Hematopoietic multipotent progenitor cell treated with erythropoietin and hydrocortisone succinate and interleukin-3 and kit ligand, for 17 days (in vitro differentiated cells): Measurements from ENCODE around the gene KIR2DL1.
"Not testable (repeated sequence)": the region's sequence is repeated elsewhere in the genome, so short reads cannot be mapped to it uniquely, and the experiment has no call there.

Experiments used
- DNase-seq: peaks from one replicate; pipeline ENCODE4 v3.0.0-alpha.2; 2015; ENCODE audit warnings: low spot score

The KIR2DL1 gene

DNA sequence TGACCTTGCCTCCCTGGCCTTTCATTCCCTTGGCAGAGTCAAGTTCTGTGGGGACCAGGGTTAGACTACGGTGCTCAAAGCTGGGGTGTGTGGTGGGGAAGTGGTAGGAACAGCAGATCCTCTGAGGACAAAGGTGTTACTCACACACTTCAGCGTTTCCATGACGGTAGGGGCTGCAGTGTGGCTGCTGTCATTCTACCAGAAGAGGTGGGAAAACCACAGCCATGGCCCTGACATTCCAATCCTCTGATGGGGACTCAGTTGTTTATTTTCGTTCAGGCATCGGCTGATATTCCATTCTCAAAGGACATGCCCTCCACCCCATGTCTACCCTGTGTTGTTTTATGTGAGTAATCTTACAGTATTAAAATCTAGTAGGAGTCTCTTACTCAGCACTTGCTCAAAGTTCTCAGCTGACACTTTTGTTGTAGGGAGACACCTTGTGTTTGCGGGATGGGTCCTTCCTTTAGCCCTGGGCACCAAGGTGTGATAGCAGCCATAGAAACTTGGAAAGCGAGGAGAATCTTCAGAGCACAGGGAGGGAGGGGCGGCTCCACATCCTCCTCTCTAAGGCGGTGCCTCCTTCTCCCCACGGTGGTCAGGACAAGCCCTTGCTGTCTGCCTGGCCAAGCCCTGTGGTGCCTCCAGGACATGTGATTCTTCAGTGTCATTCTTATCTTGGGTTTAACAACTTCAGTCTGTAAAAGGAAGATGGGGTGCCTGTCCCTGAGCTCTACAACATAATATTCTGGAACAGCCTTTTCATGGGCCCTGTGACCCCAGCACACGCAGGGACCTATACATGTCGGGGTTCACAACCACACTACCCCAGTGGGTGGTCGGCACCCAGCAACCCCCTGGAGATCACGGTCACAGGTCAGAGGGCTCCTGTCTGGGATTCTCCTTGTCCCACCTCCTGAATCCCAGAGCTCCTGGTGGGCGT, 1.7 kb downstream of the KIR2DL1 start:
- DNase-seq, result not testable (repeated sequence)

- not testable (repeated sequence) for DNase-seq
These were observed 3.1 kb downstream of the KIR2DL1 start for GRCh38 chr19:54772666-54773065.

- not testable (repeated sequence) for DNase-seq
These were observed 5.7 kb downstream of the KIR2DL1 start for GRCh38 chr19:54775095-54775815.

- not testable (repeated sequence) for DNase-seq
These were observed 6.2 kb downstream of the KIR2DL1 start for GRCh38 chr19:54775830-54776229.

- DNase-seq, result not testable (repeated sequence)
These were observed 8.3 kb downstream of the KIR2DL1 start for GRCh38 chr19:54777851-54778250.

DNA sequence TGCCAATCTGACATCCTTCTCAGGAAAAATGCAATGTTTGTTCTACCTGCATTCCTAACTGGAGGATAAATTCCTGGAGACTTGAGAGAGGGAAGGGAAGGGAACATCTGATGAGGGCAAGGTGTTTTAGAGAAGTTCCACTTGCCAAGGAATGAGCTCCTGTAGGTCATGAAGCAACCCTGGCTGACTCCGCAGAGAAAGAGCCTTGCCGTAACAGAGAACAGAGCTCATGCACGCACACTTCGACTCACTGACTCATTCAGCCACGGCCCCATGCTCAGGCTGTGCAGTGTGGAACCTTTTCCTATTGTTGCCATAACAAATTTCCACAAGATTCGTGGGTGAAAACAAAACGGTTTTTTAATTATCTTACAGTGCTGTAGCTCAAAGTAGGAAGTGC, 9.3 kb downstream of the KIR2DL1 start:
- DNase-seq, result not testable (repeated sequence)

- not testable (repeated sequence) for DNase-seq
These were observed 13.3 kb downstream of the KIR2DL1 start for GRCh38 chr19:54782916-54783315.

GRCh38 chr19:54786091-54786723, 16.6 kb downstream of the KIR2DL1 start:
- not testable (repeated sequence) for DNase-seq

DNA sequence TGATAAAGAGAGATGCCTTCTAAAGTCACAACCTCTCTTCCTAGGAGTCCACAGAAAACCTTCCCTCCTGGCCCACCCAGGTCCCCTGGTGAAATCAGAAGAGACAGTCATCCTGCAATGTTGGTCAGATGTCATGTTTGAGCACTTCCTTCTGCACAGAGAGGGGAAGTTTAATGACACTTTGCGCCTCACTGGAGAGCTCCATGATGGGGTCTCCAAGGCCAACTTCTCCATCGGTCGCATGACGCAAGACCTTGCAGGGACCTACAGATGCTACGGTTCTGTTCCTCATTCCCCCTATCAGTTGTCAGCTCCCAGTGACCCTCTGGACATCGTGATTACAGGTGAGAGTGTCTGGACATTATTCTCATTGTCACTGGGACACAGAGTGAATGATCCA, 18.6 kb downstream of the KIR2DL1 start:
- DNase-seq, result not testable (repeated sequence)

DNA sequence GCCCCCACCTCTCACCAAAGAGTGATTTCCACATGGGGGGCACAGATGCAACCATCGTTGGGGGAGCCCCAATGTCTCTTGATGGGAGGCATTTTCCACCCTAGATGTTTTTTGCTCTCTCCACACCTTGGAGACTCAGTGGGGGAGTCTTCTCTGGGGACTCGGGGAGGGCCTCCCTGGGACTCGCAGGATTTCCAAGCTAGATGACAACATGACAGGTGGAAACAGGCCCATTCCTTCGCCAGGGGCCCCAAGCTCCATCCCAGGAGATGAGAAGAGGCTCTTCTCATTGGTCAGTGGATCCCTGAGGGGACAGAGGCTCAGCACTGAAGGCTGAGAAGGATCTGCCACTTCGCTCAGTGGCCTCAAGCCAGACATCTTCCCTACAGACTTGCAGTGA, 21.1 kb downstream of the KIR2DL1 start:
- no peak for DNase-seq

GRCh38 chr19:54791476-54791875, 21.9 kb downstream of the KIR2DL1 start:
- DNase-seq, result no peak

DNA sequence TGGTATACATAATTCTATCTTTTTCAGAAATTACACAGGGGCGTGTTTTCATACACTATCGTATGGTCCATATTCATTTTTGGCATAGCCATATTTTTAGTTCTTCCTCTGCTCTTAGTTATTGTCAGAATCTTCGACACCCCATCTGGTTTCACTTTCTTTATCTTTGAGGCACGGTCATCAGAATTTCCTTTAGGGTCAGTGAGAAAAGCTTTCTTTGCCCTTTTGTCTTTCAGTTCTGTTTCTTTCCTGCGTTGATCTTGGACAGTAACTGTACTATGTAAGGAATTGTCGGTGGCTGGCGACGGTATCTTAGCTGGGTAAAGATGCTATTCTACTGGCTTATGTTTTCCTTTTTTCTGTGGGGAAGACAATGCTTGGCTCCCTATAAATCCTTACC, 23.2 kb downstream of the KIR2DL1 start:
- no peak for DNase-seq

- DNase-seq, result no peak
These were observed 26.2 kb downstream of the KIR2DL1 start for GRCh38 chr19:54795758-54796157.

GRCh38 chr19:54803410-54803809, 33.8 kb downstream of the KIR2DL1 start, which contains the start of gene KIR2DL4:
TSS of gene KIR2DL4 (plus strand) at chr19:54803610. CDS start at chr19:54803652, 42 bp downstream.
- DNase-seq, result no peak

DNA sequence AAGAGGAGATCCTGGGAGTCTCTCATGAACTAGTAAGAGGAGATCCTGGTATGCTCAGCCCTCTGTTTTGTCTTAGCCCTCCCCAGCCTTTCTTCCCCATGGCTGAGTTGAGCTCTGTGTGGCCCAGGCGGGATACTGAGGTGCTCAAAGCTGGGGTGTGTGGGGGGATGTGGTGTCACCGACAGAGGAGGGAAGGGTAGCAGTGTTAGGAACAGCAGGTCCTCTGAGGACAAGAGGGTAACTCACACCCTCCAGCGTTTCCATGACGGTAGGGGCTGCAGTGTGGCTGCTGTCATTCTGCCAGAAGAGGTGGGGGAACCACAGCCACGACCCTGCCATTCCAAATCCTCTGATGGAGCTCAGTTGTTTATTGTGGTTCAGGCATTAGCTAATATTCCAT, 34.5 kb downstream of the KIR2DL1 start:
- no peak for DNase-seq

GRCh38 chr19:54804571-54804970, 35.0 kb downstream of the KIR2DL1 start:
- DNase-seq, result no peak

- no peak for DNase-seq
These were observed 36.3 kb downstream of the KIR2DL1 start for GRCh38 chr19:54805665-54806515.

- no peak for DNase-seq
These were observed 36.9 kb downstream of the KIR2DL1 start for GRCh38 chr19:54806516-54806838.

DNA sequence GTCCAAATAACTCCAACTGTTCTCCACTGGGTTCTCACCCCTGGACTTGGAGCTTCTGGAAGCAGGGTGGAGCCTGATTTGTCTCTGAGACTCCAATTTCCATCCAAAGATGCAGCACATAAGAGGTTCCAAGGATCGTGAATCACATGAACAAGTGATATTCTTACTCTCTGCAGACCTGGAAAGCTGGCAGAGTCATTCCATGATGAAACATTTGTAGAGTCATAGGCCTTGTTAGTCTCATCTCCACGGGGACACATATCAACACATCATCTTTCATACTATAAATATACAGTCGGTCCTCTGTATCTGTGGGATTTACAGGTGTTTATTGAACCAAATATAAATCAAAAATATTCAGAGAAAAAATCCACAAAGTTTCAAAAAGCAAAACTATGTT, 45.0 kb downstream of the KIR2DL1 start:
- not testable (repeated sequence) for DNase-seq

GRCh38 chr19:54816251-54816650, 46.7 kb downstream of the KIR2DL1 start, which contains the start of gene KIR3DL1:
TSS of gene KIR3DL1 (plus strand) at chr19:54816468.
- DNase-seq, result not testable (repeated sequence)
